H9 (cell line): ENCODE measurements around the gene ALX3. TPM values are rescaled to one million over a fixed set of nuclear protein-coding genes. Genes with fewer than 3 reads are reported as not detected.

Experiments
- DNase-seq: peaks from one replicate; pipeline ENCODE4 v3.0.0-alpha.2; 2017
- H2AFZ ChIP-seq: one replicate; pipeline ENCODE4 v1.6.1; 2013; ENCODE audit warnings: mild to moderate bottlenecking, low read length, control low read depth, moderate library complexity
- H2AK5ac ChIP-seq: 2 replicates; pipeline ENCODE4 v1.6.1; 2013; ENCODE audit warnings: low read length, control low read depth, mixed read lengths; ENCODE audit not compliant: insufficient read length
- H2BK120ac ChIP-seq: one replicate; pipeline ENCODE4 v1.6.1; 2013; ENCODE audit warnings: low read depth, mild to moderate bottlenecking, low read length, control low read depth, inconsistent platforms; ENCODE audit not compliant: poor library complexity, severe bottlenecking
- H2BK12ac ChIP-seq: 2 replicates; pipeline ENCODE4 v1.6.1; 2013; ENCODE audit warnings: low read length, control low read depth, mixed read lengths, low read depth; ENCODE audit not compliant: insufficient read length
- H2BK15ac ChIP-seq: 2 replicates; pipeline ENCODE4 v1.6.1; 2013; ENCODE audit warnings: low read depth, low read length, control low read depth
- H2BK20ac ChIP-seq: one replicate; pipeline ENCODE4 v1.6.1; 2013; ENCODE audit warnings: low read depth, mild to moderate bottlenecking, low read length, control low read depth, inconsistent platforms; ENCODE audit not compliant: poor library complexity, severe bottlenecking
- H2BK5ac ChIP-seq: 2 replicates; pipeline ENCODE4 v1.6.1; 2013; ENCODE audit warnings: low read length, control low read depth, mixed read lengths; ENCODE audit not compliant: insufficient read length
- H3K14ac ChIP-seq: 2 replicates; pipeline ENCODE4 v1.6.1; 2013; ENCODE audit warnings: low read length, control low read depth; ENCODE audit not compliant: insufficient read depth
- H3K18ac ChIP-seq: 2 replicates; pipeline ENCODE4 v1.6.1; 2013; ENCODE audit warnings: low read depth, mild to moderate bottlenecking, mixed read lengths, low read length, control low read depth; ENCODE audit not compliant: insufficient read length
- H3K23ac ChIP-seq: 2 replicates; pipeline ENCODE4 v1.6.1; 2013; ENCODE audit warnings: low read length, control low read depth, mixed read lengths, low read depth; ENCODE audit not compliant: insufficient read length
- H3K23me2 ChIP-seq: 2 replicates; pipeline ENCODE4 v1.6.1; 2013; ENCODE audit warnings: low read depth, mild to moderate bottlenecking, mixed read lengths, low read length, control low read depth; ENCODE audit not compliant: insufficient read length, poor library complexity, severe bottlenecking
- H3K27ac ChIP-seq: 2 replicates; pipeline ENCODE4 v1.5.1; 2013; ENCODE audit warnings: low read length, control low read depth, mixed read lengths, low read depth; ENCODE audit not compliant: insufficient read length
- H3K27me3 ChIP-seq: 2 replicates; pipeline ENCODE4 v1.6.1; 2013; ENCODE audit warnings: low read length, control low read depth, inconsistent platforms; ENCODE audit not compliant: insufficient read depth
- H3K4ac ChIP-seq: 2 replicates; pipeline ENCODE4 v1.6.1; 2013; ENCODE audit warnings: low read depth, mild to moderate bottlenecking, control low read depth, inconsistent platforms, low read length, moderate library complexity
- H3K4me1 ChIP-seq: 2 replicates; pipeline ENCODE4 v1.6.1; 2013; ENCODE audit warnings: low read length, control low read depth, inconsistent platforms; ENCODE audit not compliant: insufficient read depth
- H3K4me2 ChIP-seq: 2 replicates; pipeline ENCODE4 v1.6.1; 2013; ENCODE audit warnings: low read length, control low read depth, mixed read lengths; ENCODE audit not compliant: insufficient read length, insufficient read depth
- H3K56ac ChIP-seq: 2 replicates; pipeline ENCODE4 v1.6.1; 2013; ENCODE audit warnings: low read depth, mild to moderate bottlenecking, mixed read lengths, low read length, control low read depth; ENCODE audit not compliant: insufficient read length
- H3K79me1 ChIP-seq: 2 replicates; pipeline ENCODE4 v1.6.1; 2013; ENCODE audit warnings: low read depth, mild to moderate bottlenecking, moderate library complexity, low read length, control low read depth, inconsistent platforms; ENCODE audit not compliant: insufficient read depth, poor library complexity, severe bottlenecking
- H3K79me2 ChIP-seq: 2 replicates; pipeline ENCODE4 v1.6.1; 2013; ENCODE audit warnings: low read length, control low read depth, inconsistent platforms; ENCODE audit not compliant: insufficient read depth
- H3K9ac ChIP-seq: 2 replicates; pipeline ENCODE4 v1.6.1; 2013; ENCODE audit warnings: low read length, control low read depth, mixed read lengths; ENCODE audit not compliant: insufficient read length; ENCODE audit errors: extremely low read depth
- H3K9me3 ChIP-seq: one replicate; pipeline ENCODE4 v1.6.1; 2013; ENCODE audit warnings: low read depth, low read length, inconsistent platforms; ENCODE audit not compliant: control insufficient read depth
- H3T11ph ChIP-seq: one replicate; pipeline ENCODE4 v1.6.1; 2013; ENCODE audit warnings: mild to moderate bottlenecking, low read length, control low read depth, inconsistent platforms
- H4K20me1 ChIP-seq: one replicate; pipeline ENCODE4 v1.6.1; 2013; ENCODE audit not compliant: control insufficient read depth, insufficient read length, insufficient read depth
- H4K5ac ChIP-seq: 2 replicates; pipeline ENCODE4 v1.6.1; 2013; ENCODE audit warnings: low read depth, mild to moderate bottlenecking, mixed read lengths, low read length, control low read depth; ENCODE audit not compliant: insufficient read length
- H4K8ac ChIP-seq: replicated peaks from 2 replicates; pipeline ENCODE4 v1.6.1; 2013; ENCODE audit warnings: low read length, control low read depth, mixed read lengths, low read depth; ENCODE audit not compliant: insufficient read length
- H4K91ac ChIP-seq: 2 replicates; pipeline ENCODE4 v1.6.1; 2013; ENCODE audit warnings: low read depth, mild to moderate bottlenecking, moderate library complexity, mixed read lengths, low read length, control low read depth; ENCODE audit not compliant: insufficient read length
- H3K27ac Mint-ChIP-seq, 3 experiments: 2 replicates in 2 of 3; 3 replicates in 1 of 3; pipeline ENCODE4 v1.8.0; 2020 to 2021; ENCODE audit warnings: mixed read lengths in 3 of 3, mild to moderate bottlenecking in 1 of 3, moderate library complexity in 1 of 3
- H3K27me3 Mint-ChIP-seq: 2 replicates; pipeline ENCODE4 v1.8.0; 2021; ENCODE audit warnings: low read depth, mild to moderate bottlenecking, moderate library complexity, mixed read lengths
- H3K36me3 Mint-ChIP-seq, 3 experiments: 2 replicates in 2 of 3; 3 replicates in 1 of 3; pipeline ENCODE4 v1.8.0; 2020 to 2021; ENCODE audit warnings: low read depth in 3 of 3, mixed read lengths in 3 of 3; ENCODE audit not compliant: insufficient read depth in 1 of 3
- H3K4me1 Mint-ChIP-seq, 2 experiments: 2 replicates each; pipeline ENCODE4 v1.8.0; 2020; ENCODE audit warnings: mixed read lengths in 2 of 2
- H3K4me3 Mint-ChIP-seq, 2 experiments: 2 replicates in 1 of 2; 3 replicates in 1 of 2; pipeline ENCODE4 v1.8.0; 2020 to 2021; ENCODE audit warnings: mild to moderate bottlenecking in 2 of 2, mixed read lengths in 2 of 2, moderate library complexity in 1 of 2
- H3K9me3 Mint-ChIP-seq, 2 experiments: 2 replicates in 1 of 2; 3 replicates in 1 of 2; pipeline ENCODE4 v1.8.0; 2020; ENCODE audit warnings: mild to moderate bottlenecking in 2 of 2, mixed read lengths in 2 of 2, moderate library complexity in 1 of 2
- WGBS: extraction: QIAGEN DNeasy Blood & Tissue Kit; methylation state at CpG from one replicate; pipeline ENCODE4 v1.1.7; 2013; ENCODE audit warnings: missing lambda C conversion rate, low lambda C conversion rate, mixed read lengths; ENCODE audit not compliant: insufficient read length; ENCODE audit errors: extremely low coverage; 5-methylcytosine and 5-hydroxymethylcytosine counted together
- total RNA-seq: library from RNA; stranded (reverse); gene quantifications from 2 replicates; pipeline ENCODE4 v1.2.1, GENCODE V29; 2021
- TF ChIP-seq, protein P1 (sequence below): fragments of 200-600 bp; sonication (generic); conservative IDR thresholded peaks from 3 replicates; pipeline ENCODE4 v1.8.0; 2021; ENCODE audit warnings: antibody characterized with exemption, mild to moderate bottlenecking

The ALX3 gene
- total RNA-seq, 1 experiment from 2014 or later: not detected

DNA sequence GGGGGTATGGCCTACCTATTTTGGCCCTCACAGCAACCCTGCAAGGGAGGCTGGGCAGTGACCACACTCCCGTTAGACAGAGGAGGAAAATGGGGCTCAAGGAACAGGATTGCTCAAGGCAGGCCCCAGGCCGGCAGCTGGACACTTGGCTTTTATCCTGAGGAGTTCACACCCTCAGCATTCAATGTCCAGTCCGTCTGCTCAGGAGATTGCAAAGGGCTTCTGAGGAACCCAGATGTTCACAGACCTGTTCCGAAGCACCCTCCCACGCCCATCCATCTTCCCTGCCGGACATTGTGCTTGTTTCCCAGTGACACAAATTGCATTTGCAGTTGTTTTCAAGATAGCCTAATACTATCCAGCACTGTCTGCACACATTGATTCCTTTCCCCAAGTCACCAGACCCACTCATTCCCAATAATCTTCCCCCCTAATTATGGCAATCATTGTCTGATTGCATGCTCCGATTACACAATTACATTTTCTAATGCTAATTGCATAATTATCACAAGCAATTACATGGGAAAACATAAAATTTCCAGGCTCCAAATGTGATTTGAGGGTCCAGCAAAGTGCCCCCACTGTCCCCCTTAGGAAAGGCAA is 37.5 kb upstream of the ALX3 start:
- no peak for DNase-seq
- Histone ChIP-seq H2BK5ac (no peak overlapping the region), H2BK20ac (no peak overlapping the region), H3K18ac (no peak overlapping the region), H3K14ac (no peak overlapping the region), H4K8ac (no peak overlapping the region), H3K79me2 (no peaks in the 10 kb centered on the region), H3K9me3 (no peaks in the 10 kb centered on the region), H3K27me3 (no peaks in the 10 kb centered on the region), H3K23ac (no peak overlapping the region), H3K9ac (no peak overlapping the region), H3T11ph (no peak overlapping the region), H4K20me1 (no peaks in the 10 kb centered on the region), H3K27ac (no peak overlapping the region), H3K4me2 (no peak overlapping the region), H3K4me1 (no peaks in the 10 kb centered on the region), H2BK120ac (no peak overlapping the region), H4K5ac (no peak overlapping the region), H2AFZ (no peak overlapping the region), H3K79me1 (no peaks in the 10 kb centered on the region), H3K56ac (no peak overlapping the region), H2AK5ac (no peak overlapping the region), H2BK15ac (no peak overlapping the region), H4K91ac (no peak overlapping the region), H2BK12ac (no peak overlapping the region), H3K4ac (no peak overlapping the region), H3K23me2 (no peaks in the 10 kb centered on the region)
- Mint-ChIP-seq H3K36me3 (no peaks in the 10 kb centered on the region), H3K27me3 (peaks cover 30% of the 10 kb centered on the region), H3K27ac (no peak overlapping the region), H3K9me3 (no peaks in the 10 kb centered on the region), H3K4me1 (no peaks in the 10 kb centered on the region), H3K4me3 (no peak overlapping the region)
- WGBS: 100% methylated on average over 1 of the region's 7 CpGs
- TF ChIP-seq, protein P1, sequence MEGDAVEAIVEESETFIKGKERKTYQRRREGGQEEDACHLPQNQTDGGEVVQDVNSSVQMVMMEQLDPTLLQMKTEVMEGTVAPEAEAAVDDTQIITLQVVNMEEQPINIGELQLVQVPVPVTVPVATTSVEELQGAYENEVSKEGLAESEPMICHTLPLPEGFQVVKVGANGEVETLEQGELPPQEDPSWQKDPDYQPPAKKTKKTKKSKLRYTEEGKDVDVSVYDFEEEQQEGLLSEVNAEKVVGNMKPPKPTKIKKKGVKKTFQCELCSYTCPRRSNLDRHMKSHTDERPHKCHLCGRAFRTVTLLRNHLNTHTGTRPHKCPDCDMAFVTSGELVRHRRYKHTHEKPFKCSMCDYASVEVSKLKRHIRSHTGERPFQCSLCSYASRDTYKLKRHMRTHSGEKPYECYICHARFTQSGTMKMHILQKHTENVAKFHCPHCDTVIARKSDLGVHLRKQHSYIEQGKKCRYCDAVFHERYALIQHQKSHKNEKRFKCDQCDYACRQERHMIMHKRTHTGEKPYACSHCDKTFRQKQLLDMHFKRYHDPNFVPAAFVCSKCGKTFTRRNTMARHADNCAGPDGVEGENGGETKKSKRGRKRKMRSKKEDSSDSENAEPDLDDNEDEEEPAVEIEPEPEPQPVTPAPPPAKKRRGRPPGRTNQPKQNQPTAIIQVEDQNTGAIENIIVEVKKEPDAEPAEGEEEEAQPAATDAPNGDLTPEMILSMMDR: no peak
